LNCAP (cell line): ENCODE results near the gene ANKRD34C.

Experiments used
- TF ChIP-seq, protein P1 (sequence below): fragments of 450-650 bp; IDR thresholded peaks from 2 replicates; pipeline ENCODE4 v1.5.1; 2017; ENCODE audit warnings: mild to moderate bottlenecking

Gene ANKRD34C

DNA sequence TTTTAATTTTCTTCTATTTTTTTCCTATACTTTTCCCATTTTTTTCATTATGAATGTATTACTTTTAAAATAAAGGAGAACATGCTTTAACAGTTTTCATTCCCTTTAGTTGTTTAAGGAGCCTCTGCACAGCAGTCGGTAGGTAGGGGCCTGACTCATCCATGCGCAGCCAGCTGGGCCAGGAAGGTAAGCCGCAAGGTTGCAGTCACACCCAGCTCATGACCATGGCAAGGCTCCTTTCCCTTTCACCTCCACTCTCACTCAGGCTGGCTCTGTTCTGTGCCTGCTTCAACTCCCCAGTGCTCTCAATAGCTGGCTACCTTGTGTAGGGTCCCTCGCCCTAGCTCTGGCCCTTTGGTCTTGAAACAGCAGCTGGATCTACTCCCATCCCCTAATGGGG lies 17.4 kb upstream of the ANKRD34C start:
- TF ChIP-seq, protein P1, sequence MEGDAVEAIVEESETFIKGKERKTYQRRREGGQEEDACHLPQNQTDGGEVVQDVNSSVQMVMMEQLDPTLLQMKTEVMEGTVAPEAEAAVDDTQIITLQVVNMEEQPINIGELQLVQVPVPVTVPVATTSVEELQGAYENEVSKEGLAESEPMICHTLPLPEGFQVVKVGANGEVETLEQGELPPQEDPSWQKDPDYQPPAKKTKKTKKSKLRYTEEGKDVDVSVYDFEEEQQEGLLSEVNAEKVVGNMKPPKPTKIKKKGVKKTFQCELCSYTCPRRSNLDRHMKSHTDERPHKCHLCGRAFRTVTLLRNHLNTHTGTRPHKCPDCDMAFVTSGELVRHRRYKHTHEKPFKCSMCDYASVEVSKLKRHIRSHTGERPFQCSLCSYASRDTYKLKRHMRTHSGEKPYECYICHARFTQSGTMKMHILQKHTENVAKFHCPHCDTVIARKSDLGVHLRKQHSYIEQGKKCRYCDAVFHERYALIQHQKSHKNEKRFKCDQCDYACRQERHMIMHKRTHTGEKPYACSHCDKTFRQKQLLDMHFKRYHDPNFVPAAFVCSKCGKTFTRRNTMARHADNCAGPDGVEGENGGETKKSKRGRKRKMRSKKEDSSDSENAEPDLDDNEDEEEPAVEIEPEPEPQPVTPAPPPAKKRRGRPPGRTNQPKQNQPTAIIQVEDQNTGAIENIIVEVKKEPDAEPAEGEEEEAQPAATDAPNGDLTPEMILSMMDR, result no peak

DNA sequence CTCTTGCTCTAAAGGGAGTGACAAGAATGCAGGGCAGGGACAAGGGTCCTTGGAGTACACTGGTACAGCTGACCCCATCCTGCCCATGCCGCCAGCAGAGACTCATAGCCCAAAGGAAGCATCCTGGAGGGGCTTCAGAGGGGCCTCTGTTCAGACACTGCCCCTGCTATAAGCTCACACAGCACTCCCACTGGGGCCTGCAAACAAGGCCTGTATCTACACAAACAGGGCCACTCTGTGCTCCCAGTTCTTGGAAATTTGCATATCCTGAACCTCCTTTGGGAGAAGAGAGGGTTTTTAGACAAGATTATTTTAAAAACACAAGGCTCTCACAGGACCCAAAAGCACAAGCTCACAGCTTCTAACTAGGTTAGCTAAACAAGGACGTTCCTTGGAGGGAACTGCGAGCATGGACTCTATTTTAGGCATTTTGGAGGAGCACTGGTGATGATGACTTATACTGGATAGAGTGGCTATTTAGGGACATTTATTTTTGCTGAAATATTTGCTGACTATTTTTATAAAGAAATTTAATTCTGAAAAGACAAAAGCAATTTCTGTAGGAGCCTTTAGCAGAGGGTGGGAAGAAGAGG lies 16.4 kb upstream of the ANKRD34C start:
- TF ChIP-seq, protein P1, result no peak

DNA sequence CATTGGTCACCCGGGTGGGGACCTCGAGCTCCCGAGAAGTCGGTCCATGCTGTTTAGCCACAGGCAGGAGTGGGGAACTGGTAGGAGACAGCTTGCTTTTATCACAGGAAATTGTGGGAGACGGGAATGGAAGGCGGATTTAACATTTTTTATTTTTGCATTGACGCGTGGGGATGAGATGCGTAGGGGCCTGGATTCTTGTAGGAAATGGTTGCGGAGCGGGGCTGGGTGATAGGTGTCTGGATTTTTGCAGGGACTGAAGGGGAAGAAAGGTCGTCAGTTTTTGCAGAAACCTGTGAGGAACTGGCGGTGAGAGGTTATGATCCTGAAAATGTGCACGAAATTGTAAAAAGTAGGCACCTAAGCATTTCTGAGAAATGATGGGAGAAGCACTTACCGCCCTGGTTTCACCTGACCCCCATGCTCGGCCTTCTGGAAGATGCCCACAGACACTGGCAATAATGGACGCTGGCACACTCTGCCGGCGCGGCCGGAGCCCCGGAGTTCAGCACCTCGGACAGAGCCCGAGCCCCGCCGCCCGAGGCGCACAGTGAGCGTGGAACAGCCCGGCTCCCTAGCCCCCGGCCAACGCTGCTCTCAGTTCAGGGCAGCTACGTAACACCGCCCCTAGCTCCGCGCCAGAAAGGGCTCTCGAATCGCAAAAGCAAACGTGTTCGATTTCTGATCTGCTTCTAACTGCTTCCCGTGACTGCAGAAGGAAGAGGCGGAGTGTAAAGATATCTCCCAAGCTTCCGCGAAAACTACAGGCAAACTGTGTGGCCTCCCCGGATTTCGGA lies 928 bp downstream of the ANKRD34C start:
- TF ChIP-seq, protein P1, result no peak

DNA sequence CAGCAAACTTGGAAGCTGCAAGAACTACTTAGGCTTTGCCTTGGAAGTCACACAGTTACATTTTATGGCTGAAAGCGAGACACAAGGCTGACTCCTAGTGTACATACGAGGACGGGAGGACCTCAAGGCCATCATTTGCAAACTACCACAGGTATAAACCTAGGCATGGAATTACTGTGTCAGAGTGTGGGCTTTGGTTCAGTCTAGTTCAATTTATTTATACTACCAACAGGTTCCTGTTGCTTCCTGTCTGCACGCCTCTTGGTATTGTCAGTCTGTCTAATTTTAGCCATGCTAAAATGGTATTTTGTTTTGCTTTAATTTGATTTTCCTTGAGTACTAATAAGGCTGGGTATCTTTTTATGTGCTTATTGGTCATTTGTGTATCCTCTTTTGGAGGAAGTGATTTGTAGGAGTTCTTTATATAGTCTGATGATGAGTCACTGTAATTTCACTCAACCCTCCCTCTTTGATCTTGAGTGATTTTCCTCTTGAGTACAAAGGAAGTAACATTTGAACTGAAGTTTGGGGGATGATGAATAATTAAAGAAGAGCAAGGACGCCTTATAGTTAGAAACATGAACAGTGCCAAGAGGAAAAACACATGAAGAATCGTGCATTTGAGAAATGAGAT lies 8.2 kb downstream of the ANKRD34C start:
- TF ChIP-seq, protein P1, result no peak

DNA sequence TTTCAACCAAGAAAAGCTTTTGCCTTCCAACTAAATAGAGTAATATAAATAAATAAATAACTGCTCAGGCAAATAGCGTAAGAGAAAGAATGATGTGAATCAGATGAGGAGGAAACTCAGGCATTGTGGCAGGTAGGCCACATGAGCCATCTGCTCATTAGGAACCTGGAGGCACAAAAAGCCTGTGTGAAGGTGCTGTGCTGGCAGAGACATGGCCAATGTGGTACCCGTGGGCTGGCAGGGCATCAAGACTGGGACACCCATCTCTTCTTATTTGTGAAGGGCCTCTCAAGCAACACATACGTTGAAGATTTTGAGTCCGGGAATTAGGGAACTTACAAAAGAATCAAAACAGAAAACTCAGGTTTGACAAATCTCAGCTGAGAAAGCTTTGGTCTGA lies 9.5 kb downstream of the ANKRD34C start:
- TF ChIP-seq, protein P1, result no peak

DNA sequence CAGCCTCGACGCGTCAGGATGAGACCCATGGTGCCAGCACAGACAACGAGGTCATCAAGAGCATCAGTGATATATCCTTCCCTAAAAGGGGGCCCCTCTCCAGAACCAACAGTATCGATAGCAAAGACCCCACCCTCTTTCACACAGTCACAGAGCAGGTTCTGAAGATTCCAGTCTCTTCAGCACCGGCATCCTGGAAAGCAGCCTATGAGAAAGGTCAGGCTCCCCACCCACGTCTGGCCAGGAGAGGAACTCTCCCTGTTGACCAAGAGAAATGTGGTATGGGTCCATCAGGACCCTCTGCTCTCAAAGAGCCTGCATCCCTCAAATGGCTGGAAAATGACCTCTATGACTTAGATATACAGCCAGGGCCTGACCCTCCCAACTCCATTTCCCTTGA lies 11.6 kb downstream of the ANKRD34C start:
- TF ChIP-seq, protein P1, result no peak

DNA sequence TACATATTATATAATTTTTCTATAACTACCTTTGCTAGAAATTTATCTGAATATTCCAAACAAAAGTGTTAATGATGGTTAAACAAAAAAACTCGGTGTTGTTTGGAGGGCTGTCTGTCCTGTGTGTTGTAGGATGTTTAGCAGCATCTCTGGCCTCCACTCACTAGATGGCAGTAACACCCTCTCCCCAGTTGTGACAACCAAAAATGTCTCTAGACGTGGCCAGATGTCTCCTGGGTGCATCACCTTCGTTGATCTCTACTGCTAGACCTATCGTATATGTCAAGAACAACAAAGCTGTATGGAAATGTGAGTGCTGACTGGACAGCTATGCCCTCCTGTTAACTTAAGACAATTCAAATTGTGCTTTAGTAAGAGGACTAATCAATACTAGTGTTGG lies 14.1 kb downstream of the ANKRD34C start:
- TF ChIP-seq, protein P1, result peak; percentile 48
